ENCODE results near the gene GATA1.

The GATA1 gene

DNA sequence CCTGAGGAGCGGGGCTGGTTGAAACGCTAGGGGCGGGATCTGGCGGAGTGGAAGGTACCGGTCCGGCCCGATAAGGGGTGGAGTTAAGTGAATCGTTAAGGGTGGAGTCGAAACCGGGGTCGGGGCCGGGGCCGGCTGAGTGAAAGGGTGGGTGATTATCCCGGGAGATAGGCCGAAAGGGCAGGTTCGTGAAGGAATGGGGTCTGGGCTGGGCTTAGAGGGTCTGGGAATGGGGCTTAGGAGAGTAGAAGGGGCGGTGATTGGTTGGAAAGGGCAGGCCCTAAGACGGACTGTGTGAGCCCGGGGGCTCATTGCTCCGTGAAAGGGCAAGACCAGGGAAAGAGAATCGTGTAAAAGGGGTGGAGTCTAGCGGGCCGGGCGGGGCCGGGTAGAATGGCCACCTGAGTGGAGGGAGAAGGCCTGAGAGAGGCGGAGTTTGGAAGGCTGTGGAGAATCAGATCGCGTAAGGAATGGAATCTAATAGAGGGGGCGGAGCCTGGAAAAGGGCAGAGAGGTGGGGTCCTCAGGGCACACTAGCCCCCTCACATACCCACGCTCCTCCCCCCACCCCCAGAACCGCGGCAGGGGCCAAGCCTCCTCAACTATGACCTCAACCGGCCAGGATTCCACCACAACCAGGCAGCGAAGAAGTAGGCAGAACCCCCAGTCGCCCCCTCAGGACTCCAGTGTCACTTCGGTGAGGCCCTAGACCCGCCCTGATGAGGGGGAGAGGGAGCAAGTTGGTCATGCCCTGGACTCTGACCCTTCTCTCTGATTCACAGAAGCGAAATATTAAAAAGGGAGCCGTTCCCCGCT lies 15.9 kb downstream of the GATA1 start:
- H3K27ac ChIP-seq: peak overlapping the region; percentile 60
- no peaks in the 10 kb centered on the region for H3K79me2 ChIP-seq (ENCODE audit: insufficient read depth, low read depth)
- no peaks in the 10 kb centered on the region for H4K20me1 ChIP-seq (ENCODE audit: insufficient read depth)
- peak overlapping the region; percentile 56 for H3K4me2 ChIP-seq
- TF ChIP-seq, protein P1, sequence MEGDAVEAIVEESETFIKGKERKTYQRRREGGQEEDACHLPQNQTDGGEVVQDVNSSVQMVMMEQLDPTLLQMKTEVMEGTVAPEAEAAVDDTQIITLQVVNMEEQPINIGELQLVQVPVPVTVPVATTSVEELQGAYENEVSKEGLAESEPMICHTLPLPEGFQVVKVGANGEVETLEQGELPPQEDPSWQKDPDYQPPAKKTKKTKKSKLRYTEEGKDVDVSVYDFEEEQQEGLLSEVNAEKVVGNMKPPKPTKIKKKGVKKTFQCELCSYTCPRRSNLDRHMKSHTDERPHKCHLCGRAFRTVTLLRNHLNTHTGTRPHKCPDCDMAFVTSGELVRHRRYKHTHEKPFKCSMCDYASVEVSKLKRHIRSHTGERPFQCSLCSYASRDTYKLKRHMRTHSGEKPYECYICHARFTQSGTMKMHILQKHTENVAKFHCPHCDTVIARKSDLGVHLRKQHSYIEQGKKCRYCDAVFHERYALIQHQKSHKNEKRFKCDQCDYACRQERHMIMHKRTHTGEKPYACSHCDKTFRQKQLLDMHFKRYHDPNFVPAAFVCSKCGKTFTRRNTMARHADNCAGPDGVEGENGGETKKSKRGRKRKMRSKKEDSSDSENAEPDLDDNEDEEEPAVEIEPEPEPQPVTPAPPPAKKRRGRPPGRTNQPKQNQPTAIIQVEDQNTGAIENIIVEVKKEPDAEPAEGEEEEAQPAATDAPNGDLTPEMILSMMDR (conservative IDR thresholded peaks at IDR 0.05; ENCODE audit: low read depth, low read length): no peak
- H3K9ac ChIP-seq: peak overlapping the region; percentile 53; the same call in 1 of the 2 replicates
- peak overlapping the region; percentile 54; the same call in 1 of the 2 replicates for H2AFZ ChIP-seq (ENCODE audit: low read depth)
- no peaks in the 10 kb centered on the region for H3K36me3 ChIP-seq (ENCODE audit: insufficient read depth)
- H3K27me3 ChIP-seq (ENCODE audit: insufficient read depth, low read depth): no peaks in the 10 kb centered on the region
- peaks cover 4% of the 10 kb centered on the region for H3K4me1 ChIP-seq (ENCODE audit: low read depth, poor library complexity, severe bottlenecking)
- H3K4me3 ChIP-seq (IDR thresholded peaks at IDR 0.05; ENCODE audit: insufficient read depth, low read depth, low read length): no peak overlapping the region

GRCh38 chrX:48802905-48803200 lies 16.5 kb downstream of the GATA1 start:
- TF ChIP-seq, protein P1 (conservative IDR thresholded peaks at IDR 0.05; ENCODE audit: low read depth, low read length): no peak
- no peak overlapping the region for H3K9ac ChIP-seq
- no peaks in the 10 kb centered on the region for H3K27me3 ChIP-seq (ENCODE audit: insufficient read depth, low read depth)
- H4K20me1 ChIP-seq (ENCODE audit: insufficient read depth): no peaks in the 10 kb centered on the region
- H3K27ac ChIP-seq: peak overlapping the region; percentile 23; the same call in 1 of the 2 replicates
- no peak overlapping the region for H3K4me3 ChIP-seq (IDR thresholded peaks at IDR 0.05; ENCODE audit: insufficient read depth, low read depth, low read length)
- H2AFZ ChIP-seq (ENCODE audit: low read depth): no peak overlapping the region
- no peaks in the 10 kb centered on the region for H3K36me3 ChIP-seq (ENCODE audit: insufficient read depth)
- H3K4me1 ChIP-seq (ENCODE audit: low read depth, poor library complexity, severe bottlenecking): peaks cover 4% of the 10 kb centered on the region
- H3K4me2 ChIP-seq: peak overlapping the region; percentile 56
- H3K79me2 ChIP-seq (ENCODE audit: insufficient read depth, low read depth): no peaks in the 10 kb centered on the region

DNA sequence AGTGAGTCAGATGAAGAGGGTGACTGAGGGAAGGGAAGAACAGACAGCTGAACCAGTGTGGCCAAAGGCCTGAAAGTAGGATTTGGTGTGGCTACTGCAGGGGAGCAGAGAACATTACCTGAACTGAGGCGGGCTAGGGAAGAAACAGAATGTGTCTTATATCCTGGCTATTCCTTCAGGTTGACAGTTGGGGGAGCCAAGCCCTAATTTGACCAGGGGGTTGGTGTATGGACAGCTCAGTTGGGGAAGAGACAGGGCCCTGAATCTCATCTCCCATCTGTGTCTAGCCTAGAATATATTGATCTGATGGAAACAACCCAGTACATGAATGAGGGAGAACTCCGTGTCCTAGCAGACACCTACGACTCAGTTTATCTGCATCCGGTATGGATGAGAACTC lies 19.7 kb downstream of the GATA1 start:
- Histone ChIP-seq H3K36me3 (ENCODE audit: insufficient read depth) (no peaks in the 10 kb centered on the region), H3K9ac (no peak overlapping the region), H3K79me2 (ENCODE audit: insufficient read depth, low read depth) (no peaks in the 10 kb centered on the region), H2AFZ (ENCODE audit: low read depth) (no peak overlapping the region), H3K27ac (no peak overlapping the region), H3K4me1 (ENCODE audit: low read depth, poor library complexity, severe bottlenecking) (no peaks in the 10 kb centered on the region), H3K4me3 (IDR thresholded peaks at IDR 0.05; ENCODE audit: insufficient read depth, low read depth, low read length) (no peak overlapping the region), H4K20me1 (ENCODE audit: insufficient read depth) (no peaks in the 10 kb centered on the region), H3K4me2 (no peak overlapping the region), H3K27me3 (ENCODE audit: insufficient read depth, low read depth) (no peaks in the 10 kb centered on the region)
- TF ChIP-seq, protein P1 (conservative IDR thresholded peaks at IDR 0.05; ENCODE audit: low read depth, low read length): no peak

- Histone ChIP-seq H4K20me1 (ENCODE audit: insufficient read depth) (no peaks in the 10 kb centered on the region), H3K36me3 (ENCODE audit: insufficient read depth) (no peaks in the 10 kb centered on the region), H3K4me1 (ENCODE audit: low read depth, poor library complexity, severe bottlenecking) (no peaks in the 10 kb centered on the region), H2AFZ (ENCODE audit: low read depth) (no peak overlapping the region), H3K27ac (no peak overlapping the region), H3K4me2 (no peak overlapping the region), H3K9ac (no peak overlapping the region), H3K79me2 (ENCODE audit: insufficient read depth, low read depth) (no peaks in the 10 kb centered on the region), H3K4me3 (IDR thresholded peaks at IDR 0.05; ENCODE audit: insufficient read depth, low read depth, low read length) (no peak overlapping the region), H3K27me3 (ENCODE audit: insufficient read depth, low read depth) (no peaks in the 10 kb centered on the region)
- TF ChIP-seq, protein P1 (conservative IDR thresholded peaks at IDR 0.05; ENCODE audit: low read depth, low read length): no peak
Observed at GRCh38 chrX:48813644-48814043, 27.3 kb downstream of the GATA1 start.

Measured in KMS-11 (cell line).